ENCODE measurements around the gene NPPC.

GRCh38 chr2:231931481-231931915 lies 5.3 kb upstream of the NPPC start:
- TF ChIP-seq CTCF (IDR thresholded peaks at IDR 0.05) (no peak), EMX1 (CRISPR knock-in tag; IDR thresholded peaks at IDR 0.05) (no peak), ZNF532 (CRISPR knock-in tag; IDR thresholded peaks at IDR 0.05; ENCODE audit: borderline replicate concordance) (no peak), USF2 (CRISPR knock-in tag; IDR thresholded peaks at IDR 0.05) (no peak), ESRRA (CRISPR knock-in tag; IDR thresholded peaks at IDR 0.05; ENCODE audit: borderline replicate concordance) (no peak), ZBTB21 (CRISPR knock-in tag; IDR thresholded peaks at IDR 0.05; ENCODE audit: borderline replicate concordance) (no peak), MAX (CRISPR knock-in tag; IDR thresholded peaks at IDR 0.05) (no peak), ELF4 (CRISPR knock-in tag; IDR thresholded peaks at IDR 0.05; ENCODE audit: low read depth) (no peak), CREB1 (CRISPR knock-in tag; IDR thresholded peaks at IDR 0.05) (no peak), NR2C2 (CRISPR knock-in tag; IDR thresholded peaks at IDR 0.05) (no peak), CREM (CRISPR knock-in tag; IDR thresholded peaks at IDR 0.05) (no peak)
